ENCODE results near the gene PTPN23. TPM values are rescaled to one million over a fixed set of nuclear protein-coding genes. Genes with fewer than 3 reads are reported as not detected.

Gene PTPN23
- total and polyA plus RNA-seq, 2 of the 13 experiments (the other 11 are each of a cell fraction or from before 2014, with no cell fraction given) = 2.3 to 3.7 TPM

- DNase-seq (ENCODE audit: low spot score) (no peak), FAIRE-seq (no peak), ATAC-seq (no peak)
- H3K4me2 ChIP-seq (ENCODE audit: low read depth, low read length) = no peak overlapping the region
- in situ Hi-C loops (cut with HindIII; ENCODE audit: extremely low pct_ligation_motif_present, low pct_unique_long_range_greater_than_20kb) = no loop called here
- no peaks in the 10 kb centered on the region for H3K79me2 ChIP-seq (ENCODE audit: insufficient read depth, low read length)
- H3K27ac ChIP-seq (ENCODE audit: extremely low read length, insufficient read depth, low read length) = no peak overlapping the region
- CTCF ChIA-PET (ENCODE audit: low intra/inter-chr PET ratio, low total read pairs) = no interaction called here
- no peaks in the 10 kb centered on the region for H3K9me3 ChIP-seq (ENCODE audit: low read length)
- BruUV-seq (replicated peaks) = no TSS peak
- no peak overlapping the region for H2AFZ ChIP-seq (ENCODE audit: low read length)
- no peaks in the 10 kb centered on the region for H4K20me1 ChIP-seq (ENCODE audit: insufficient read depth, low read length)
- H3K27me3 ChIP-seq (ENCODE audit: control insufficient read depth in 1 of 2, insufficient read depth in 2 of 2, low read length in 2 of 2) = peaks cover 0 to 4% of the 10 kb centered on the region in 2 experiments; a peak in 2 of 5 replicates
- 72% methylated on average over 2 of the region's 2 CpGs for WGBS (ENCODE audit: low lambda C conversion rate)
- POLR2A ChIA-PET = no interaction called here
- no peak overlapping the region for H3K4me3 ChIP-seq (replicated peaks in 1 of 3; ENCODE audit: insufficient read depth in 1 of 3, low read depth in 2 of 3, low read length in 3 of 3)
- intact Hi-C loops (cut with micrococcal nuclease; ENCODE audit: unreplicated experiment) = no loop called here
- peaks cover 43% of the 10 kb centered on the region for H3K4me1 ChIP-seq (ENCODE audit: insufficient read depth, low read length)
- no peak for TF ChIP-seq ZNF282 (IDR thresholded peaks at IDR 0.05; ENCODE audit: partially characterized antibody)
- no peak for TF ChIP-seq KAT2B (IDR thresholded peaks at IDR 0.05; ENCODE audit: borderline replicate concordance, low read depth, low read length)
- peak; percentile 77; the same call in 1 of the 2 replicates for TF ChIP-seq ZNF121 (CRISPR knock-in tag; IDR thresholded peaks at IDR 0.05)
- no peak overlapping the region for H3K9ac ChIP-seq (ENCODE audit: insufficient read depth, low read depth, low read length)
- H3K36me3 ChIP-seq (replicated peaks in 1 of 2; ENCODE audit: control insufficient read depth in 1 of 2, insufficient read depth in 2 of 2, low read length in 2 of 2) = no peaks in the 10 kb centered on the region
Observed at GRCh38 chr3:47366833-47367232, 14.0 kb upstream of the PTPN23 start.

DNA sequence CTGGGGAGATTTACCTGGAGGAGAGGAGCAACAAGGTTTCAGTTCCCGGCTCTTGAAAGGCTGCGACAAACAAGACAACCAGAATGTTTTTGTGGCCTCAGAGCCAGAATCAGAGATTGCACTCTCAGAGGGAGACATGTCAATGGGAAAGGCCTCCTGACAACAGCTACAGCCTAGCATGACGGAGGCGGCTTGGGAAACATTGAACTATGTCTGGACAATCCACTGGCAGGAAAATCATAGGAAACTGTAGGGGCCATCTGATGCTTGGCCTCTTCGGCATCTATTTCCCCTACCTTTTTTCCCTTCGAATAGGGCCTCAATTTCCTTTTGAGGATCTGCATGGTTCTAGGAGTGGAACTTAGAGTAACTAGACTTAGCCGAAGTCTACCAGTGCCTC is 13.2 kb upstream of the PTPN23 start:
- H3K4me1 ChIP-seq (ENCODE audit: insufficient read depth, low read length) = peaks cover 36% of the 10 kb centered on the region
- H3K36me3 ChIP-seq (replicated peaks in 1 of 2; ENCODE audit: control insufficient read depth in 1 of 2, insufficient read depth in 2 of 2, low read length in 2 of 2) = no peaks in the 10 kb centered on the region
- FAIRE-seq (no peak), ATAC-seq (no peak), DNase-seq (ENCODE audit: low spot score) (no peak)
- no peak overlapping the region for H3K9ac ChIP-seq (ENCODE audit: insufficient read depth, low read depth, low read length)
- no TSS peak for BruUV-seq (replicated peaks)
- H3K79me2 ChIP-seq (ENCODE audit: insufficient read depth, low read length) = no peaks in the 10 kb centered on the region
- H3K27ac ChIP-seq (ENCODE audit: extremely low read length, insufficient read depth, low read length) = no peak overlapping the region
- TF ChIP-seq NAIF1 (CRISPR knock-in tag; IDR thresholded peaks at IDR 0.05; ENCODE audit: borderline replicate concordance) = no peak
- no peak for TF ChIP-seq ZZZ3 (CRISPR knock-in tag; IDR thresholded peaks at IDR 0.05; ENCODE audit: borderline replicate concordance)
- no peak for TF ChIP-seq ZNF577 (CRISPR knock-in tag; IDR thresholded peaks at IDR 0.05; ENCODE audit: borderline replicate concordance, low read depth)
- TF ChIP-seq ZNF775 (CRISPR knock-in tag; IDR thresholded peaks at IDR 0.05; ENCODE audit: borderline replicate concordance) = no peak
- no peak for TF ChIP-seq CREB1 (IDR thresholded peaks at IDR 0.05)
- TF ChIP-seq CREB1 (CRISPR knock-in tag; IDR thresholded peaks at IDR 0.05) = no peak
- TF ChIP-seq HMGA1 (CRISPR knock-in tag; conservative IDR thresholded peaks at IDR 0.05) = no peak
- TF ChIP-seq ELF4 (CRISPR knock-in tag; IDR thresholded peaks at IDR 0.05; ENCODE audit: borderline replicate concordance) = no peak
- TF ChIP-seq ATF4 (CRISPR knock-in tag; IDR thresholded peaks at IDR 0.05) = no peak
- ChIA-PET CTCF (ENCODE audit: low intra/inter-chr PET ratio, low total read pairs) (no interaction called here), POLR2A (no interaction called here)
- no peaks in the 10 kb centered on the region for H4K20me1 ChIP-seq (ENCODE audit: insufficient read depth, low read length)
- peaks cover 0 to 4% of the 10 kb centered on the region in 2 experiments; a peak in 2 of 5 replicates for H3K27me3 ChIP-seq (ENCODE audit: control insufficient read depth in 1 of 2, insufficient read depth in 2 of 2, low read length in 2 of 2)
- in situ Hi-C loops (cut with HindIII; ENCODE audit: extremely low pct_ligation_motif_present, low pct_unique_long_range_greater_than_20kb) (no loop called here), intact Hi-C loops (cut with micrococcal nuclease; ENCODE audit: unreplicated experiment) (no loop called here)
- WGBS (ENCODE audit: low lambda C conversion rate) = 83% methylated on average over 7 of the region's 7 CpGs
- no peak overlapping the region for H3K4me3 ChIP-seq (replicated peaks in 1 of 3; ENCODE audit: insufficient read depth in 1 of 3, low read depth in 2 of 3, low read length in 3 of 3)
- H3K4me2 ChIP-seq (ENCODE audit: low read depth, low read length) = no peak overlapping the region
- H3K9me3 ChIP-seq (ENCODE audit: low read length) = no peaks in the 10 kb centered on the region
- no peak overlapping the region for H2AFZ ChIP-seq (ENCODE audit: low read length)

All from HepG2 (cell line).